Measurements from ENCODE around the gene CCNT1. TPM values are rescaled to one million over a fixed set of nuclear protein-coding genes. Genes with fewer than 3 reads are reported as not detected.

The CCNT1 gene
- polyA plus RNA-seq (2011; rRNA removed) = 54.5 and 56.2 TPM in 2 replicates
- 4.4 and 5.3 TPM in 2 replicates for polyA plus RNA-seq (2012; cell fraction: cytosol; rRNA removed)
- 7.4 and 12.6 TPM in 2 replicates for polyA plus RNA-seq (2012; cell fraction: nucleus; rRNA removed)
- polyA plus RNA-seq (2017; fragmentation: RNase III; extraction: RNeasy Plus Mini Kit Qiagen cat#74134 plus additional on column Dnase treatment) = 12.9 to 13.0 TPM (median 13.0 TPM) in 3 replicates
- 69.4 and 76.3 TPM in 2 replicates for polyA minus RNA-seq (2011; rRNA and poly(A)+ RNA removed)

- H3K4me2 ChIP-seq = peak within 1 kb of the TSS; percentile 91
- CTCF ChIA-PET = interaction anchor here (1.0 to 1.5 kb wide), 4 partner anchors 31 to 174 kb away, joined by 3 to 4 read pairs (median 4); no protein-coding TSS in a partner anchor
- WGBS (ENCODE audit: missing lambda C conversion rate) = 2% methylated on average over 58 of the region's 61 CpGs
- TF ChIP-seq REST (IDR thresholded peaks at IDR 0.05) (peak; percentile 91), ZNF302 (CRISPR knock-in tag; IDR thresholded peaks at IDR 0.05) (no peak), KDM5A (IDR thresholded peaks at IDR 0.05) (peak; percentile 61), MAX (IDR thresholded peaks at IDR 0.05) (peak; percentile 92), ATOH8 (CRISPR knock-in tag; IDR thresholded peaks at IDR 0.05; ENCODE audit: low read depth) (peak; percentile 74; the same call in 1 of the 2 replicates), FOXS1 (CRISPR knock-in tag; IDR thresholded peaks at IDR 0.05) (0 out of 2 replicates have a peak, but pooled peaks have one; percentile 22), HOXB5 (CRISPR knock-in tag; IDR thresholded peaks at IDR 0.05) (peak; percentile 56; the same call in 1 of the 2 replicates), MAZ (IDR thresholded peaks at IDR 0.05; ENCODE audit: borderline replicate concordance, low read depth, low read length) (0 out of 2 replicates have a peak, but pooled peaks have one; percentile 50), HOXB13 (CRISPR knock-in tag; IDR thresholded peaks at IDR 0.05; ENCODE audit: low read depth) (peak; percentile 17; the same call in 1 of the 2 replicates), HES2 (IDR thresholded peaks at IDR 0.05) (no peak), FOSB (CRISPR knock-in tag; IDR thresholded peaks at IDR 0.05) (no peak; the same call in 1 of the 2 replicates), GATA3 (IDR thresholded peaks at IDR 0.05; ENCODE audit: borderline replicate concordance) (peak; percentile 16; the same call in 1 of the 2 replicates), HDAC2 (IDR thresholded peaks at IDR 0.05) (no peak), CHD2 (IDR thresholded peaks at IDR 0.05; ENCODE audit: low read length, partially characterized antibody) (peak; percentile 95), PBX3 (IDR thresholded peaks at IDR 0.05) (0 out of 2 replicates have a peak, but pooled peaks have one; percentile 17), E2F6 (IDR thresholded peaks at IDR 0.05; ENCODE audit: borderline replicate concordance, low read depth) (peak; percentile 91), TP53 (CRISPR knock-in tag; IDR thresholded peaks at IDR 0.05) (peak; percentile 86; the same call in 1 of the 2 replicates), JUN (IDR thresholded peaks at IDR 0.05) (peak; percentile 54 to 78; a peak in 4 of 5 replicates), SREBF2 (IDR thresholded peaks at IDR 0.05) (no peak), PHF8 (IDR thresholded peaks at IDR 0.05; ENCODE audit: borderline replicate concordance, low read depth) (peak; percentile 88), BCL3 (IDR thresholded peaks at IDR 0.05) (0 out of 3 replicates have a peak, but pooled peaks have one; percentile 38), BHLHE40 (IDR thresholded peaks at IDR 0.05; ENCODE audit: low read depth, low read length) (peak; percentile 40; the same call in 1 of the 2 replicates), HOXA7 (CRISPR knock-in tag; IDR thresholded peaks at IDR 0.05) (no peak), RARB (CRISPR knock-in tag; IDR thresholded peaks at IDR 0.05) (peak; percentile 52; the same call in 1 of the 2 replicates), ZSCAN20 (CRISPR knock-in tag; IDR thresholded peaks at IDR 0.05) (peak; percentile 57; the same call in 1 of the 2 replicates), RNF2 (IDR thresholded peaks at IDR 0.05; ENCODE audit: borderline replicate concordance, low read depth) (no peak), POLR2A (IDR thresholded peaks at IDR 0.05; ENCODE audit: low read length) (peak; percentile 70), HEYL (CRISPR knock-in tag; IDR thresholded peaks at IDR 0.05) (peak; percentile 77; the same call in 1 of the 2 replicates), USF2 (IDR thresholded peaks at IDR 0.05) (peak; percentile 99)
These were observed at the start of gene CCNT1 for GRCh38 chr12:48716493-48717251. Gene CCNT1, minus strand, starts transcription at chr12:48716707. Its CDS starts 32 bp downstream, at chr12:48716675.

More at GRCh38 chr12:48716493-48717251, at the start of gene CCNT1:
- peak; percentile 78 for FAIRE-seq
- H3K9me3 ChIP-seq = peaks cover 19% of the 10 kb centered on the region
- peak; percentile 98 to 99 for ATAC-seq
- H3K4me1 ChIP-seq = peaks cover 18% of the 10 kb centered on the region
- POLR2A ChIA-PET = interaction anchor here (0.5 to 1.0 kb wide), 2 partner anchors 9 to 37 kb away, joined by 3 to 5 read pairs; no protein-coding TSS in a partner anchor
- H3K27ac ChIP-seq = peak within 1 kb of the TSS; percentile 93
- peak; percentile 100 for DNase-seq (ENCODE audit: low read depth in 1 of 2, low spot score in 1 of 2)
- peak within 1 kb of the TSS; percentile 72 for H3K4me3 ChIP-seq

Data from A549 (cell line).